GM18517 (cell line): ENCODE results near the gene ZNF132.
"Not testable (repeated sequence)": the region's sequence is repeated elsewhere in the genome, so short reads cannot be mapped to it uniquely, and the experiment has no call there.

Experiments
- ATAC-seq: cut with Tn5 transposase; IDR thresholded peaks from one replicate; pipeline ENCODE4 v1.9.1; 2021; ENCODE audit warnings: mild to moderate bottlenecking, moderate library complexity; ENCODE audit not compliant: unreplicated experiment

ZNF132 gene

DNA sequence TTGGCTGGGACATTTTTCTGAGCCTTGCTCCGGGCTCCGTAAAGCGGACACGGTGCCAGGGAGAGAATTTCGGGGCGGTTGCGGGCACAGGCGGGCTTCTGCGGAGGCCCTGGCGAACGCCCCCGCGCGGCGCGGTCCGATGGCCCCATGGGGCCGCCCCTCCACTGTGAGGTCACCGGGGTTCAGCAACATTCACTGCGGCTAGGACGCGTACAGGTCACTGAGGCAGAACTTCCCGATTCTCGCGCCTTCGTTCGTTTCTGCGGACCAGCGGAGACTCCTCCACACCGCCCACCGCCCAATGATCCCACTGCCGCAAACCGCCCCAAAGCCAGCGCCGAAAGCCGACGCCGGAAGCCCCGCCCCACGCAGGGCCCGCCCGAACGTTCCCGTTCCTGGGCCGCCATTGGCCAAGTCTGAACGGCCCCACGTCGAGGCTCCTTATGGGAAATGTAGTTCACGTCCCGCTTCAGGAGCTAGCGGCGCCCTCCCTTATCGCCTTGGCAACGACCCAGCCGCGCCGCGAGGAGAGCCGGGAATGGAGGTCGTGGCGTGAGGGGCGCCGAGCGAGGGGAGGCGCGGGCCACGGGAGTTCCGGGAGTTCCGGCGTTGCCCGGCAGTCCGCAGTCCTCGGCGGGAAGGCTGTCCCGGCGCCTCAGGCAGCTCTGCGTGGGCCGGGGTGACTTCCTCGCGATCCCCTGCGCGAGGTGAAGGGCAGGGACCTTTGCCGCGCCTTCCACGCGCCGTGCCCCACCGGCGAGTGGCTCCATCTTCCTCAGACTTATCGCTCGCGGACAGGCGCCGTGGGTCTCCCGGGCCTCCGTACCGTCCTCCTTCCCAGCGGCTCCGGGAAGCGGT is 31.6 kb downstream of the ZNF132 start, which contains the start of gene ZNF584:
ZNF584 (plus strand) TSS at position 498 of the 858 bp plus-strand sequence. CDS start 499 bp downstream, outside the sequence.
- ATAC-seq: peak; percentile 80

DNA sequence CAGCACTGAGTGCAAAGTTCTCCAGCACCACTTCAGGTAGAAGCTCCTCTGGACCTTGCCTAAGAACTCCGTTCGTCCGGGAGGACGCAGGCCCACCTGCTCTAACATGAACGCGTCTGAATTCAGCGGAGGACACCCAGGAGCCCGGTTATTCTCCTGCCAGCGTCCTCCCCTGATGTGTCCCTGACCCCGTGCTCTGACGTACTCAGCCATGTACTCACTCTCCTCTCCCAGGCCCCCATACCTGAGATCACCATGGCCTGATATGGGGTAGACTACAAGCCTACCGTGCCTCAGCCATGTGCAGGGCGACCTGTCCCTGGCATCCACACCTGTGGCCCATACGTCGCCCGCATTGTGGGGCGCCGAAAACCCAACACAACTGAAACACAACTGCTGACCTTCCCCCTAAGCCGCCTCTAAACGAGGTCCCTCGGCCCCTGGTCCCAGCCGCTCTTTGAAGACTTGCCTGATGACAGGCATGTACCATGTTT is 32.2 kb downstream of the ZNF132 start:
- ATAC-seq: no peak

DNA sequence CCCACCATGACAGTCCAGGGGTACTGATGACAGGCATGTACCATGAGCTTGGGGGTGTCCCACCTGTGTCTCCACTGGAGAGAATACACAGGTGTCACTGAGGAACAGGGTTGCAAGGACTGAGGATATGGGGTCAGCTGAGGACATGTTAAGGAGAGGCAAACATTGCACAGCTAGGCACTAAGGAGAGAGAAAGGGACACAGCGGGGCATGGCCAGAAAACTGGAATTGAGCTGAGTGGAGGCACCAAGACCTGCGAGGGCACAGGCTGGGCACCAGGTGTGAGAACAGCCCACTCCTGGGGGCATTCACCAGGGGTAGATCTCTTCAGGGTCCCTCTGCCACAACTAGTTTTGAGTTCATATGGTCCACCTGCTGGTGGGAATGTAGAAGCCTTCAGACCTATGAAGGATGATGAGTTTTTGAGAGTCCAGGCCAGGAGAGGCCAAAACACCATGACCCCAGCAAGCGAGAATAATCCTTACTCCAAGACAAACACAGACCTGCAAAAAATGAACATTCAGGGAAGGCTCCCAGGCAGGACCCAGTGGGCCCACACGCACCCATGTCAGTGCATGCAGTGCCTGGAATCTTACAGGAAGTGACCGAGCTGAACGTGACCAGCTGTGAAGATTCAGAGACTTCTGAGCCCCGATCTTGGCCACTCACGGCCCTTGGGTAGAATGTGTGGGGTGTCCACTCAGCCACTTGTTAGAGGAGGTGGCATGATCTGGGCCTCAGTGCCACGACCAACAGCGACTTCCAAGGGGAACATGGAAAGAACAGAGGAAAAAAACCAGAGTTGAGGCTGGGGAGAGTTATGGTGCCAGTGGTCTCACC is 32.9 kb downstream of the ZNF132 start:
- ATAC-seq: no peak

DNA sequence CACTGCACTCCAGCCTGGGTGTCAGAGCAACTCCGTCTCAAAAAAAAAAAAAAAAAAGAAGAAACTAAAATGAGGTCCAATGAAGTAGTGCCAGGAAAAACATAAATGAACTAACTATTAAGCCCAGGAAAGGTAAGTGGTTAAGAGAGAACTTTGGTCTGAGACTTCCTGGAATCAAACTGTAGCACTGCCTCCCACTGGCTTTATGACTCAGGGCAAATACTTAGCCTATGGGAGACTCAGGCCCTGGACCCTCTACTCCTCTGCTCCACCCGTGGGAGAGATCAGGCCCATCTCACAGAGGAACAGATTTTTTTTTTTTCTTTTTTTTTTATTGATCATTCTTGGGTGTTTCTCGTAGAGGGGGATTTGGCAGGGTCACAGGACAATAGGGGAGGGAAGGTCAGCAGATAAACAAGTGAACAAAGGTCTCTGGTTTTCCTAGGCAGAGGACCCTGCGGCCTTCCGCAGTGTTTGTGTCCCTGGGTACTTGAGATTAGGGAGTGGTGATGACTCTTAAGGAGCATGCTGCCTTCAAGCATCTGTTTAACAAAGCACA is 36.0 kb downstream of the ZNF132 start:
- not testable (repeated sequence) for ATAC-seq

DNA sequence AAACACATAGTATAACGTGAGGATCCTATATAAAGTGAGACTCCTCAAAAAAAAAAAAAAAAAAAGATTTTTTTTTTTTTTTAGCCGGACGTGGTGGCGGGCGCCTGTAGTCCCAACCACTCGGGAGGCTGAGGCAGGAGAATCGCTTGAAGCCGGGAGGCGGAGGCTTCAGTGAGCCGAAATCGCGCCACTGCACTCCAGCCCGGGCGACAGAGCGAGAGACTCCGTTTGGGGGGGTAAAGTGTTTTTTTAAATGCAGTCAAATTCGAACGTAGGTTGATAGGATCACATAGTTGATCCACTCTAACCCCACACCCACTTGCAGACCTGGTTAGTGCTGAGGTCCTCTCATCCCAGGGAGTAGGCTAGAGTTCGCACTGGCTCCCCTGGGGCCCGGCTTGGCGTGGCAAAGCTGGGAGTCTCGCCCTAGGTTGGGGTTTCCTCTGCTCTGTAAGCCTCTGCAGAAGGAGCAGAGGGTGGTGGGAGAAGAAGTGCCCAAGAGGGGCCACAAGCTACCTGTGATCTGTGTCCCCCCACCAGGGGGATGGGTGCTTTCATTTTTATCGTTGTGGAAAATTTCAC is 38.0 kb downstream of the ZNF132 start:
- no peak for ATAC-seq

DNA sequence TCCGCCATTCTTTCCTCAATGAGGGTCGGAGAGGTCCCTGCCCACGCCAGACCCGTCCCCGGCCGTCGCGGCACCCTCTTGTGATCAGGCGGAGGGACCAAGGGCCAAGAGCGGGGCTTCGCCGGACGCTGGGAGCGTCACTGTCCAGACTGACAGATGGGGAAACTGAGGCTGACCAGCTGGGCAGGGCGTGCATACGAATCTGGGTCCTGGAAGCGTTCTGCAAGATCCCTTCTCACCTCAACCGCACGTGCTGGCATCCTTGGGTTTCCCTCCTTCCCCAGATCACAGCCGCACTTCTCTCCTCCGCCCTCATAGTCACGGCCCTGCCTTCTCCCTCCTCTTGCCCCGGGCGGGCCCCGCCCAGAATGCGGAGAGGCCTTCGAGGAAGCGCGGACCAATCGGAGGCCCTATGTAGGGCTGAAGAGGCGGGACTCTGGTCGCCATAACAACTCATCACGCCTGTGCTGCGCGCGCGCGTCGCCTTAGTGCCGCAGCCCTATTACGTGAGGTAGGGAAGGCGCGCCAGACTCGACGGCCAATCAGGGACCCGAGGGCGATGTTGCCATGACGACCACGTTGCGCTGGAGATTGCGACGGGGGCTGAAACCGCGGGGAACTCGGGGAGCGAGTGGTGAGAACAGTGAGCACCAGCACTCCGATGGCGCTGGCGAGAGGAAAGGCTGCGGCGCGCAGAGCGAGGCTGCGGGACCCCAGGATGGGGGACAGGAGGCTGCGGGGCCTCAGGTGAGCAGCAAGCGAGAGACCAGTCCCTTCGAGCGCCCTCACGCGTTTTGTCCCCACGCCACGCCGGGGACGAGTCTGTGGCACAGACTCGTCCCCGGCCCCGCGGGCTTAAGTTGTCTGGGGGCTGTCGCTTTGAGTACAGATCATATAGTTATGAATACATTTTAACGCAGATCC is 38.8 kb downstream of the ZNF132 start:
- peak; percentile 97 for ATAC-seq

DNA sequence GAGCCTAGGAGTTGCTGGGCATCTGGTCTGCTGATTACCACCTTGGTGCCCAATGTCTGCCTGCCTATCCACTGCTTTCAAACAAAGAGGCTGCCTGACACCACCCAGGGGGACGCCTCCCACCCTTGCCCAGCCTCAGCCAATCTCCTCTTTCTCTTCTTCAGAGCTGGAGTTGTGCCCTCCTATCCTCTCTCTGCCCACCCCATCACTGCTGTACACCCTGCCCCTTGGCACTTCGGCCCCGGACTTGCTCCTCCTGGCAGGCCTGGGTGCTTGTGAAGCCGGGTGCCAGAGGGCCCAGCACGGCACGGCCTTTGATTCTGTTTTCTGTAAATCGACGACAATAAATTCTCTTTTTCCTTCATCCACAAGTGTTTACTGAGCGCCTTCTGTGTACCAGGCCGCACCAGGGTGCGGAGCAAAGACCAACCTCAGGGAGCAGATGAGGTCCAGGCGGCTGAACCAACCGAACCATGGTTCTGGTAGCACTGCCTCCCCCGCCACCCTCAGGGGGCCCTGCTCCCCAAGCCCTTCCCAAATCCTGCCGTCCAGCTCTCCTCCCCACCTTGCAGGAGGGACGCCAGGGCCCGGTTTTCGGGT is 39.5 kb downstream of the ZNF132 start:
- ATAC-seq: no peak

DNA sequence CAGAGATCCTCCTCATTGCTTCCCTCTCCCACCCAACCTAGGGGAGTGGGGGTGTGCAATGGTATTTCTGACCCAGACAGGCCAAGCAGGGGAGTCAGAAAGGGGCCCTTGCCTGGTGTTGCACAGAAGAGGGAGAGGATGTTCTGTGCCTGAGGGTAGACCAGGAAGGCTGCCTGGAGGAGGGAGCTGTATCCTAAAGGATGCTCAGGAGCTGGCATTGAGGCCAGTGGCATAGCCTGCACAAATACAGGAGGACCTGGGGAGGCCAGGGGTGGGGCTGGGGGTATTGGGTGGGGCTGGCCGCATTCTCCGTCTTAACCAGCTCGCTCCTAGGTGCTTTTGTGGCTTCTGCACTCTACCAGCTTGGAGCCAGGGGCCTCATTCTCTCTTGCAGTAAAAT is 40.0 kb downstream of the ZNF132 start:
- ATAC-seq: no peak

DNA sequence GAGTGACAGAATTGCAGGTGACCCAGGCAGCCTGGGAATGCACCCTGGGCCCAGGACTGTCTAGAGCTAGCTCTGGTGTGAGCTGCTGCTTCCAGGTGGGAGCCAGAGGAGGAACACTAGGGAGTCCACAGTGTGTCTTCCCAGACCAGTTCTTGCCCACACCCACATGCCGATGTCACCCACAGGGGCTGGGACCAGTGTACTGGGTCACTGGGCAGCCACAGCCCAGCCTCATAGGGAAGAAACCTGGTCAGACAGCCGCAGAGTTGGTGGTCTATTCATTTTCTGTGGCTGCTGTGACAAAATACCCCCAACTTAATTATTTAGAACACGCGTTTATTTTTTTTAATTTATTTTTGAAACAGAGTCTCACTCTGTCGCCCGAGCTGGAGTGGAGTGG is 41.4 kb downstream of the ZNF132 start:
- ATAC-seq: no peak

DNA sequence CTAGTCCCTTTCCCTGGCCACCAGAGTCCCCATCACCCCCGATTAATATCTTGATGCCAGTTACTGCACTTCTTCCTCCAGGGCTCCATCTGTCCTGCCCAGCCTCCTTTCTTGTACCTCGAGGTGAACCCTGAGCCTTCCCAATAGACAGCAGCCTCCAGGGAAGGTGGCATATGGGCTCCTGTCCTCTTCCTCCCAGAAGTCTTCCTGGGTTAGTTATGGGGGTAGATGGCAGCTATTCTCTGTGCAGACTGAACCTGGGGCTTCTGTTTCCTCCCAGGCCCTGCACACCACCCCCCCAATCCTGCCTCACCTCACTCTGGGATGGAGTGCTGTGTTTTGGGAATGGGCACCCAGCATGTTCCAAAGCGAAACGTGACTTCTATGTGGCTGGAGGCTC is 41.9 kb downstream of the ZNF132 start:
- ATAC-seq: no peak

DNA sequence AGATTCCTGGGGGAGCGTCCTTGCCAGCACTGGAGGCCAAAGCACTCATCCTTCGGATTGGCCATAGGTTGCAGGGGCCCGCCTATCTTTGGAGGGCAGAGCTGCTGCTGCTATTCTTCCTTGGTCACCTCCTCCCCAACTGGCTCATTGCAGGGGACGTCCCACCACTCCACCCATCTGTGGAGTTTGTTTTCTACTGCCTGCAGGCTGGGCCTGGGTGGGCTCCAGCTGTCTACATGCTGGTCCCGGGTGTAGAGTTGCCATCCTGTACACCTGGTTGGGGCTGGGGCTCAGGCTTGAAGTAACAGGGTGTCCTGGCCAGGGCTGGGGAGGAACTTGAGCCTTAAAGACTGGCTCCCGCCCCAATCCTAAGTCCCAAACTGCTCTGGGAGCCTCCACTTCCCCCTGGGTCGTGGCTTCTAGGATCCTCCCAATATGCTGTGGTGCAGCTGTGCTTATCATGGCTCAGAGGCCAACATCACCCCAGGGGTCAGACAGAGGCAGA is 42.4 kb downstream of the ZNF132 start:
- ATAC-seq: no peak

DNA sequence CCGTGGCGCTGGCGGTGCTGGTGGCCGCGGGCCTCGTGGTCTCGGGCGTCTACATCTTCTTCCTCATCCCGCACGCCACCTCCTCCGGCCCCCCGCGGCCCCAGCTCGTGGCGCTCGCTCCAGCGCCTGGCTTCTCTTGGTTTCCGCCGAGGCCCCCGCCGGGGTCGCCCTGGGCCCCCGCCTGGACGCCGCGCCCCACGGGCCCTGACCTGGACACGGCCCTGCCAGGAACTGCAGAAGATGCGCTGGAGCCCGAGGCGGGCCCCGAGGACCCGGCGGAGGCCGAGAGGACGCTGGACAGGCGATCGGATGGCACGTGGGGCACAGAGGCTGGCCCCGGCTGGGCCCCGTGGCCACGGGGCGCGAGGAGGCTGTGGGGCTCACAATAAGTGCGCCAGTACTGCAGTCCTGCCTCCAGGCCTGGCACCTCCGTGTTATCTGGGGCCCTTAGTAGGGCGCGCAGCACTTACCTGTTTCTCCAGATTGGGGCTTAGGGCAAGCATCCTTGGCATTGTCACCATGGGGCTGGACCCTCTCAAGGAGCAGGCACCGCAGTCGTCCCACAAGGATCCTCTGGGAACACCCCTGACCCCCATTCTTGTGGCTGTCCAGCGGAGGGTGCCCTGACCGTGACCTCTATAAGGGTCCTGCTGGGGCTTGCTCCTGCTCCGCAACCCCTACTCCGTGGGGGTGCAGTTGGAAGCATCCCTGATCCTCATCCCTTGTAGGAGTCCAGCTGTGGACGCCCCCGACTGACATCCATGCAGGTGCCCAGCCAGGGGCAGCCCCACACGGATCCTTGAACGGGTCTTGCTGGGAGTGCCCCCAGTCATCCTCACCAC is 43.0 kb downstream of the ZNF132 start:
- no peak for ATAC-seq

DNA sequence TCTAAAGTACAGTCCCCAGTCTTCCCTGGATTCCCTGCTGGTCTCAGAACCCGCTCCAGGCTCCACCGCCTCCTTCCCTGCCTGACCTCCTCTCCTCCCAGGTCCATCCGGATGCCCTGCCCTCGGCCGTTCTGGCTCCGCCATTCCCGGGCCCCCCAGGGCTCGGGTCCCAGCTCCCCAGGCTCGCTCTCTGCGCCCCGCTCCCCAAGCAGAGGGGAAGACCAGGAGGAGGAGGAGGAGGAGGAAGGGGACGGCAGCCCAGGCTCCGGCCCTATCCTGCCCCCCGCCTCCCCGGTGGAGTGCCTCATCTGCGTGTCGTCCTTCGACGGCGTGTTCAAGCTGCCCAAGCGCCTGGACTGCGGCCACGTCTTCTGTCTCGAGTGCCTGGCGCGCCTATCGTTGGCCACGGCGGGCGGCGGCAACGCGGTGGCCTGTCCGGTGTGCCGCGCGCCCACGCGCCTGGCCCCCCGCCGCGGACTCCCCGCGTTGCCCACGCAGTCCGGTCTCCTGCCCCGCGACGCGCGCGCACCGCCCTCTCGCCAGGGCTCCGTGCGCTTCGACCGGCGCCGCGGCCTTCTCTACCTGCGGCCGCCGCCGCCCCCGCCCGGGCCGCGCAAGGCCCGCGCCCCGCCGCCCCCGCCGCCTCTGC is 43.9 kb downstream of the ZNF132 start:
- ATAC-seq: no peak

DNA sequence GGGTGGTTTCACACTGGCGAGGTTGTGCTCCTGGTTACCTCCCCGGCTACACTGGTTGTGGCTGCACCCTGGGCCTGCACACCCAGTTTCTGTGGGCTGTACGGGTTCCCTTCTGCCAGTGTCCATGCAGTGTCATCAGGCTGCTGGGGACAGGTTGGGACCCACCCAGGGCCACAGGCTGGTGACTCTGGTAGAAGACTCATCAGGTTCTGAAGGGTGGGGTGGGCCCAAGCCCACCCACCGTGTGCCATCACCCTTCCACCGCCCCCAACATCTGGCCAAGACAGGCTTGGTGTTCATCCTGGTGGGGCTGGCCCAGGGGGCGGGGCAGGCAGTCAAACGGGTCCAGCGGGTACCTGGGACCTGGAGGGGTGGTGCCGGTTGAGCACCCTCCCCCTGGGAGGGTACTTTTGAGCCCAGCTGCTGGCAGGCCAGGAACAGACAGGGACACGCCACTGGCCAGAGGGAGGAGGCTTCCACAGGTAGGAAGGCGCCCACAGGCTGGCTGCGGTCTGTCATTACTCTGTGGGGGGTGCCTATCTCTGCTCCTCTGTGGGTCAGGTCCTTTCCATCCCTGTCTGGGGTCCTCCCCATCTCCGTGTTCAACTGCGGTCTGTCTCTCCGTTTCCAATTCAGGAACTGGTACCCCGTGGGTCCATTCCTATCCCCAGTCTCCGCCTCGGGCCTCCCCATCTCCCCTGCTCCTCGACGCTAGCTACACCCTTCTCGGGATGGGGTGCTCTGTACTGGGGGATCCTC is 44.6 kb downstream of the ZNF132 start, which contains the start of gene RNF225:
RNF225 (plus strand) TSS at position 437 of the 759 bp plus-strand sequence. CDS start 434 bp downstream, outside the sequence.
- ATAC-seq: no peak

DNA sequence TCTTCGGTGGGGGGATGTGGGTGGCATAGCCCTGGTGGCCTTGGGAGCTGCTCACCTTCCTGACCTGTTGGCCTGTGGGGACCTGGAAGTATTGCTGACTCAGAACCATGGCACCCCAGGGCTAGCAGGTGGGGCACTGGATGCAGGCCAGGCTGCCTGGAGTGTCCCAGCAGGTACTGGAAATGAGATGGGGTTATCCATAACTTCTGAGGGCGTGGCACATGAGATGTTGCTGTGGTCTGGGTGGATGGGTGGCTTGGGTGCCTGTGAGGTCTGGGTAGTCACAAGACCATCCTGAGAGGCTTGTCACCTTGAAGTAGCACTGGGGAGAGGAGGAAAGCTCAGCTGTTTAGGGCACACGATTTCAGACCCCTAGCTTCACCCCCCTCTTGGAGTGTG is 45.1 kb downstream of the ZNF132 start:
- no peak for ATAC-seq

DNA sequence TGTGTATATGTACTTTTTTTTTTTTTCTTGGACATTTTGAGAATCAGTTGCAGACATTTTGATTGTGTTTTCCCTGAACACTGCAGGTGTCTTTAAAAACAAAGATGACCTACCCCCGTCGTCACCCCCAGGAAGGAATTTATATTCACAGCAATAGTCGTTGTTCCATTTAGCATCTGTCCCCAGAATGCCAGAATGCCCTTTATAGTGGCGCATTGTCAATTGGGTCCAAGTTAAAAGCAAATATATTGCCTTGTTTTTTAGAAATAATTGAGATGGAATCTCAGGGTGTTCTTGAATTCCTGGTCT is 46.3 kb downstream of the ZNF132 start:
- ATAC-seq: no peak
